Transverse colon (tissue), 4 donors: ENCODE measurements around the gene RASL10A. TPM values are rescaled to one million over a fixed set of nuclear protein-coding genes. Genes with fewer than 3 reads are reported as not detected.

Experiments
- DNase-seq: peaks from one replicate; pipeline ENCODE4 v3.0.0-alpha.2; 2019
- H3K27ac ChIP-seq, 4 donors: fragments of 200-600 bp; sonication (generic); 2 replicates each; pipeline ENCODE4 v1.5.1; 2016 to 2018; ENCODE audit warnings: inconsistent platforms in 4 of 4
- H3K27me3 ChIP-seq: fragments of 200-600 bp; sonication (generic); 2 replicates; pipeline ENCODE4 v1.5.1; 2017; ENCODE audit warnings: inconsistent platforms
- H3K36me3 ChIP-seq, 4 donors: fragments of 200-600 bp; sonication (generic); 2 replicates each; pipeline ENCODE4 v1.5.1; 2017 to 2019; ENCODE audit warnings: inconsistent platforms in 4 of 4
- H3K4me1 ChIP-seq, 4 donors: fragments of 200-600 bp; sonication (generic); 2 replicates each; pipeline ENCODE4 v1.5.1; 2017 to 2020; ENCODE audit warnings: inconsistent platforms in 4 of 4
- H3K4me3 ChIP-seq, 4 donors: fragments of 200-600 bp; sonication (generic); 1 replicate in 1 of 4; 2 replicates in 3 of 4; pipeline versions ENCODE4 v1.5.1 to v1.6.1; 2017 to 2019; ENCODE audit warnings: inconsistent platforms in 4 of 4
- H3K9me3 ChIP-seq, 2 donors: fragments of 200-600 bp; sonication (generic); 2 replicates each; pipeline ENCODE4 v1.5.1; 2017 to 2019; ENCODE audit warnings: inconsistent platforms in 2 of 2
- EP300 ChIP-seq: sonication (generic); formaldehyde crosslinking; IDR thresholded peaks from one replicate; pipeline ENCODE4 v1.6.1; 2017; ENCODE audit warnings: antibody characterized with exemption, low read depth
- POLR2A ChIP-seq: fragments of 450-650 bp; IDR thresholded peaks from one replicate; pipeline ENCODE4 v1.6.1; 2016; ENCODE audit warnings: antibody characterized with exemption, mild to moderate bottlenecking, moderate library complexity
- POLR2AphosphoS5 ChIP-seq, 3 donors: sonication (generic); formaldehyde crosslinking; IDR thresholded peaks; one replicate each; pipeline ENCODE4 v1.6.1; 2016; ENCODE audit warnings: antibody characterized with exemption in 3 of 3
- WGBS, 2 donors: methylation state at CpG; one replicate each; pipeline ENCODE4 v1.1.5; 2018; ENCODE audit warnings: low coverage in 1 of 2; 5-methylcytosine and 5-hydroxymethylcytosine counted together
- in situ Hi-C, 4 donors: fragments of 200-750 bp; cut with MboI; loops; one replicate each; pipeline versions ENCODE4 v1.15.0 to v1.15.1; 2017; ENCODE audit warnings: low sequenced_read_pairs in 3 of 4, low pct_ligation_motif_present in 1 of 4, low pct_unique_long_range_greater_than_20kb in 1 of 4
- intact Hi-C: fragments of 100-400 bp; cut with DNase I; formaldehyde crosslinking; loops from one replicate; pipeline ENCODE4 v1.15.1; 2023; ENCODE audit warnings: low total_unique reads
- total RNA-seq, 4 donors: library from RNA; depleted of rRNA; stranded (reverse); fragments of >200 nt; gene quantifications; one replicate each; pipeline ENCODE4 v1.1.0, GENCODE V29; 2016
- TF ChIP-seq, protein P1 (sequence below), 5 experiments: fragments of 200-600 bp in 3 of 5; fragments of 450-650 bp in 2 of 5; sonication (generic) in 3 of 5; IDR thresholded peaks; 1 replicate in 2 of 5; 2 replicates in 3 of 5; pipeline ENCODE4 v1.5.1; 2016 to 2017; ENCODE audit warnings: antibody characterized with exemption in 5 of 5, inconsistent platforms in 3 of 5, mild to moderate bottlenecking in 2 of 5, moderate library complexity in 1 of 5

Gene RASL10A
- total RNA-seq, 4 donors from 2014 or later: 1.2 to 5.0 (median 2.4) TPM; not detected in 1

DNA sequence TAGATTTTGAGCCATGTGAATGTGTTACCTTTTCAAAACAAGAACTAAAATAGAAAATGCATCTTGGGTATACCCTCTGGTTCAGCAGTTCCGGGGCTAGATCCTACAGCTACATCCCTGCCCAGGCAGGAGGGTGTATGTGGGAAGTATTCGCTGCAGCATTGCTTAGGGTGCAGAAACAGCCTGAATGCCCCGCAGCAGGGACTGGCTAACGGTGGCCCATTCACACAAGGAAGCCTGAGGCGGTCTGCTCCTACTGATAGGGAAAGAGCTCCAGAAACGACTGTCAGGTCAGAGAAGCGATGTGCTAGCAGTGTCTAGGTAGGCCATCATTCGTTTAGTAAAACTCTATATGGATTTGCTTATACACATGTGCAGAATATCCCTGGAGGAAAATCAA lies 9.9 kb upstream of the RASL10A start:
- H3K27me3 ChIP-seq: no peaks in the 10 kb centered on the region
- H3K4me3 ChIP-seq: no peak overlapping the region
- H3K4me1 ChIP-seq: no peaks in the 10 kb centered on the region
- no peak for DNase-seq
- peaks cover 0 to 10% (median 4%) of the 10 kb centered on the region in 4 donors for H3K36me3 ChIP-seq
- in situ Hi-C loops: no loop called here
- no peak overlapping the region for H3K27ac ChIP-seq
- no peaks in the 10 kb centered on the region for H3K9me3 ChIP-seq
- WGBS, 2 donors: 85% methylated on average over 8 of the region's 8 CpGs; no CpG with 5 or more reads in 1 of the 2 donors
- intact Hi-C loops: no loop called here
- TF ChIP-seq POLR2A (no peak), POLR2AphosphoS5 (IDR thresholded peaks at IDR 0.05) (no peak), EP300 (no peak)
- TF ChIP-seq, protein P1, sequence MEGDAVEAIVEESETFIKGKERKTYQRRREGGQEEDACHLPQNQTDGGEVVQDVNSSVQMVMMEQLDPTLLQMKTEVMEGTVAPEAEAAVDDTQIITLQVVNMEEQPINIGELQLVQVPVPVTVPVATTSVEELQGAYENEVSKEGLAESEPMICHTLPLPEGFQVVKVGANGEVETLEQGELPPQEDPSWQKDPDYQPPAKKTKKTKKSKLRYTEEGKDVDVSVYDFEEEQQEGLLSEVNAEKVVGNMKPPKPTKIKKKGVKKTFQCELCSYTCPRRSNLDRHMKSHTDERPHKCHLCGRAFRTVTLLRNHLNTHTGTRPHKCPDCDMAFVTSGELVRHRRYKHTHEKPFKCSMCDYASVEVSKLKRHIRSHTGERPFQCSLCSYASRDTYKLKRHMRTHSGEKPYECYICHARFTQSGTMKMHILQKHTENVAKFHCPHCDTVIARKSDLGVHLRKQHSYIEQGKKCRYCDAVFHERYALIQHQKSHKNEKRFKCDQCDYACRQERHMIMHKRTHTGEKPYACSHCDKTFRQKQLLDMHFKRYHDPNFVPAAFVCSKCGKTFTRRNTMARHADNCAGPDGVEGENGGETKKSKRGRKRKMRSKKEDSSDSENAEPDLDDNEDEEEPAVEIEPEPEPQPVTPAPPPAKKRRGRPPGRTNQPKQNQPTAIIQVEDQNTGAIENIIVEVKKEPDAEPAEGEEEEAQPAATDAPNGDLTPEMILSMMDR (IDR thresholded peaks at IDR 0.05): no peak

DNA sequence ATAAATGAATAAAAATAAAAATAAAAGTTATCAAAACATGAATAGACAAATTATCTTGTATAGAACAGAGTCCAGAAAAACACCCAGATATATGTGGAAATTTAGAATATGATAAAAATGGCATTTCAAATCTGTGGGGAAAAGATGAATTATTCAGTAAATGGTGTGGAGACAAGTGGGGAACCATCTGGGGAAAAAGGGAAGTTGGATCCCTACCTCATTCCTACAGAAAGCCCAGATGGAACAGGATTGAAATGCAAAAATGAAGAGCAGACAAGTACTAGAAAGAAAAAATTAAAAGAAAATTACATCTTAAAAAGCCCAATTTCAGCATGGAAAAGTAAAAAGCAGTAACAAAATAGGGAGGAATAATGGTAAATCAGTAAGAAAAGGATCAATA lies 8.1 kb upstream of the RASL10A start:
- DNase-seq: no peak
- Histone ChIP-seq H3K4me3 (no peak overlapping the region), H3K27me3 (no peaks in the 10 kb centered on the region), H3K27ac (no peak overlapping the region), H3K4me1 (no peaks in the 10 kb centered on the region), H3K9me3 (no peaks in the 10 kb centered on the region), H3K36me3 (peaks cover 0 to 8% (median 2%) of the 10 kb centered on the region in 4 donors)
- intact Hi-C loops (no loop called here), in situ Hi-C loops (no loop called here)
- TF ChIP-seq POLR2A: no peak
- TF ChIP-seq, protein P1 (IDR thresholded peaks at IDR 0.05): no peak
- no peak for TF ChIP-seq EP300
- TF ChIP-seq POLR2AphosphoS5 (IDR thresholded peaks at IDR 0.05): no peak

DNA sequence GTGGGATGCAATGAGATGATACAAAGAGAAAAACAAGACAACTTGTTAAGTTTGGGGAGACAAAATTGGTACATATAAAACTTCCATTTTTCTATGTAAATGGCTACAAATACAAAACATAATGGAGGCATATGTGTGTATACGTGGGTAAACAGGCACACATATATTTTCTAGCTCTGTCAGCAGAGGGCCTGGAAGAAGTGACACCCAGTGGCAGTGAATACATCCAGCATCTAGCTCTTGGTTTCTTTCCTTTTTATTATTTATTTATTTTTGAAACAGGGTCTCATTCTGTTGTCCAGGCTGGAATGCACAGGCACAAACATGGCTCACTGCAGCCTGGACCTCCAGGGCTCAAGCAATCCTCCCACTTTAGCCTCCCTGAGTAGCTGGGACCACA lies 5.0 kb upstream of the RASL10A start:
- H3K9me3 ChIP-seq: no peaks in the 10 kb centered on the region
- no peak for DNase-seq
- in situ Hi-C loops (no loop called here), intact Hi-C loops (no loop called here)
- H3K27me3 ChIP-seq: peaks cover 18% of the 10 kb centered on the region
- TF ChIP-seq POLR2AphosphoS5 (IDR thresholded peaks at IDR 0.05) (no peak), POLR2A (no peak), EP300 (no peak)
- TF ChIP-seq, protein P1 (IDR thresholded peaks at IDR 0.05): no peak
- H3K4me1 ChIP-seq: peaks cover 3 to 5% (median 4%) of the 10 kb centered on the region in 4 donors
- no peaks in the 10 kb centered on the region for H3K36me3 ChIP-seq
- WGBS, 2 donors: 40 to 55% methylated on average over 1 of the region's 1 CpG
- no peak overlapping the region for H3K27ac ChIP-seq
- H3K4me3 ChIP-seq: no peak overlapping the region

DNA sequence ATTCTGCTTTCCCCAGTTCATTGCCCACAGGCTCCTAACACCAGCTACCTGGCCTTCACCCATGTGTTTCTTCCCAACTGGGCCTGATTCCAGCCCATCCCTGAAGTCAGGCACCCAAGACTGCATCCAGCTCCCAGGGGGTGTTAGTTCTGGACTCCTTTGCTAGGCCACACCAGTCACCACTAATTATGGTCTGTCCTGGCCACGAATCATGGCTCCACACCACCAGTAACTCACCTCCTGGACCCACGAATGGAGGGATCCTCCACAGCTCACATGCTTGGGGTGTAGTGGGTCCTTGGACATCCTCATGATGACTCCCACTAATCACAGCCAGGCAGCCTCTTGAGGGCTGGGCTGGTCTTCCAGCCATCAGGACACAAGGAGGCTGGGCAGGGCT lies 3.6 kb upstream of the RASL10A start:
- H3K36me3 ChIP-seq: no peaks in the 10 kb centered on the region
- H3K9me3 ChIP-seq: no peaks in the 10 kb centered on the region
- in situ Hi-C loops (no loop called here), intact Hi-C loops (no loop called here)
- no peak for DNase-seq
- peaks cover 12 to 20% (median 19%) of the 10 kb centered on the region in 4 donors for H3K4me1 ChIP-seq
- no peak overlapping the region for H3K27ac ChIP-seq
- WGBS, 2 donors: 70% methylated on average over 2 of the region's 2 CpGs; no CpG with 5 or more reads in 1 of the 2 donors
- H3K27me3 ChIP-seq: peaks cover 33% of the 10 kb centered on the region
- no peak overlapping the region for H3K4me3 ChIP-seq
- no peak for TF ChIP-seq EP300
- TF ChIP-seq, protein P1 (IDR thresholded peaks at IDR 0.05): no peak
- no peak for TF ChIP-seq POLR2A
- no peak for TF ChIP-seq POLR2AphosphoS5 (IDR thresholded peaks at IDR 0.05)
